ENCODE results near the gene VDR.

The VDR gene

DNA sequence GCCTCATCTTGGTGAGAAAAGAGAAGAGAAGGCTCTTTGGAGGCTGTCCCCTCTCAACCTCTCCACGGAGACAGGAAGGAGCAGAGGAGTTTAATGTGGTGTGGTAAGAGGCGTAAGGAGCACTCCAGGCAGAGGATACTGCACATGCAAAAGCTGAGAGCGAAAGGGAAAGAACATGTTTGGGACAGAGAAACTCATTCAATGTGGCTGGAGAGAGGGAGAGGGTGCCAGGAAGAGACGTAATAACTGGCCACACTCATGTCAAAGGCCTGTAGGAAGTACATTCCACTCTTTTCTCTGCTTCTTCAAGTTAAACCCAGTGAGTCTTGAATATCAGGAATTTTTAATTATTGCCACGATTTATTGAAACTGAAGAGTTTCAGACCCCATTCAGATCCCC lies 12.0 kb downstream of the VDR start:
- DNase-seq (ENCODE audit: low spot score), result no peak

GRCh38 chr12:47891356-47891755 lies 13.4 kb downstream of the VDR start:
- DNase-seq (ENCODE audit: low spot score), result no peak

DNA sequence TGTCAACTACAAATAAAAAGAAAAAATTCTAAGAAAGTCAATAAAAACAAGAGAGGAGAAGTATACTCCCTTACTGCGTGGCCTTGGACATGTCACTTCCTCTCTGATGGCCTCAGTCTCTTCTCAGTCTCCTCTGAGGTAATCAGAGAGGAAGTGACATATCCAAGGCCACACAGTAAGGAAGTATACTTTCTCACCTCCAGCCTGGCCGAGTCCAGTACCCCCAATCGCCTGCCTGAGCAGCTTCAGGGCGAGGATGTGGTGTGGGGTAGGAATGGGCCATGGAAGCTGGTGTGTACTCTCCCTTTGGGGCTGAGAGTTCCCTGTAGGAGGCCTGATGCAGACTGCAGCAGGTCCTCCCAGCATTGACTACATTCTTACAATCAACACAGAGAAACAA lies 15.8 kb downstream of the VDR start:
- DNase-seq (ENCODE audit: low spot score), result no peak

DNA sequence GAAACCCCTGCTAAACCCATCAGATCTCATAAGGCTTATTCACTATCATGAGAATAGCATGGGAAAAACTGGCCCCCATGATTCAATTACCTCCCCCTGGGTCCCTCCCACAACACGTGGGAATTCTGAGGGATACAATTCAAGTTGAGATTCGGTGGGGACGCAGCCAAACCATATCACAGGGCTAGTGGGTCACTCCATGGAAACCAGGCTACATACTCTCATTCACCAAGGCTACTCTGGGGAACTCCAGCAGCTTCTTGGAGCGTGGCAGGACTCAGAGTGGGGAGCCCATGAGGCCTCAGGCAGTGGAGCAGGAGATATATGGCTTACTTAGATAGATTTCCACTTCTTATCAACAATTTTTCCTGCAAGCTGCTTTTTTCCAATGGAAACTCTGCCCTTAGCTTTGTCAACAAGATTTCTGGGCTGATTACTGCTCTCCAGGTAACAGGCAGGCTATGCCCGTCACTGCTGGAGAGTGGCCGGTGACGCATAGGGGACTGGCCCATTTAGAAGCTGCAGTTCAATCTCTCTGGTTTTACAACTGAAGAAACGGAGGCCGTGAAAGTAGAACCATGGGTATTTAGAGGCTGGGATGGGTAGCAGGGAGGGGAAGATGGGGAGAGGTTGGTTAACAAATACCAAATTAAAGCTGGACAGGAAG lies 16.5 kb downstream of the VDR start:
- no peak for DNase-seq (ENCODE audit: low spot score)

GRCh38 chr12:47887529-47887928 lies 17.3 kb downstream of the VDR start:
- no peak for DNase-seq (ENCODE audit: low spot score)

DNA sequence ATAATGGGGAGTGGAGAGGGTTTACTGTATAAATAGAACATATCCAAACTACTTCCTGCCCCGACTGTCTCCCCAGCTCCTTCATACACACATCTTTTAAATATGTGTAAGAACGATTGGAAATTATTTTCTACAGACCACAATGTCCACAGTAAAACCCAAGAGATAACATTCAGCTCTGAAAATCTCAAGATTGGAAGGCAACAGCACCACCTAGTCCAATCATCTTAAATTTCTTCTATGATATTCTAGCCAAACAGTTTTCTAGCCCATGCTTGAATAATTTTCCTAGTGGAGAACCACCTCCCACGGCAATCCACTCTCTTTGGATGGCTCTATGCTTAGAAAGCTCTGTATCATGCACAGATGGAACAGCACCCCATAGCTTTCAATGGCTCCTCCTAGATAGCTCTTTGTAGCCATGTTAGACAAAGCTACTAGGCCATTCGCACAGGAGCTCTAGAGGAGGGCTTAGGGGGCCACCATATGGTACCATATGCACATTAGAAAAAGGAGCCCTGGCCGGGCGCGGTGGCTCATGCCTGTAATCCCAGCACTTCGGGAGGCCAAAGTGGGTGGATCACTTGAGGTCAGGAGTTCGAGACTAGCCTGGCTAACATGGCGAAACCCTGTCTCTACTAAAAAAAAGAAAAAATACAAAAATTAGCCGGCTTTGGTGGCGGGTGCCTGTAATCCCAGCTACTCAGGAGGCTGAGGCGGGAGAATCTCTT lies 18.1 kb downstream of the VDR start:
- DNase-seq (ENCODE audit: low spot score), result no peak

GRCh38 chr12:47885566-47885965 lies 19.2 kb downstream of the VDR start:
- DNase-seq (ENCODE audit: low spot score), result no peak

DNA sequence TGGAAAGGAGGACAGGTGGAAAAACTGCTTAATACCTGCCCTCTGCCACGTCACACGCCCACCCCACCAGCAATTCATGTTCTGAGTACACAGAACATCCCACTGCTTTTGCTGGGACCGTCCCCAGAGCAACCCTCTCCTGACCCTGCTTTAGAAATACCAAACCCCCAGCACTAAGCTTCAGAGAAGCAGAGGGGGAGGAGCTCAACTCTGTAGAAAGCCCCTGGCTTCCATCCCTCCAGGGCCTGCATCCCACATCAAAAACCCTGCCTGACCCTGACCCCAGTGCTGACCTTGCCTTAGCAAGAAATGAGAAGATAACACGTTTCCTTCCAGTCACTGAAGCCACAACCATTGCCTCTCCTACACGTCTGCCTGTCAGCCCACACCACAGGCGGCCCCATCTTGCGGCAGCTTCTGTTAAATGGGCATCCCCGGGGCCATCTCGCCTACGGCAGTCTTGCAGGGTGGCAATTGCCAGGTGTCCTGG lies 19.7 kb downstream of the VDR start:
- no peak for DNase-seq (ENCODE audit: low spot score)

DNA sequence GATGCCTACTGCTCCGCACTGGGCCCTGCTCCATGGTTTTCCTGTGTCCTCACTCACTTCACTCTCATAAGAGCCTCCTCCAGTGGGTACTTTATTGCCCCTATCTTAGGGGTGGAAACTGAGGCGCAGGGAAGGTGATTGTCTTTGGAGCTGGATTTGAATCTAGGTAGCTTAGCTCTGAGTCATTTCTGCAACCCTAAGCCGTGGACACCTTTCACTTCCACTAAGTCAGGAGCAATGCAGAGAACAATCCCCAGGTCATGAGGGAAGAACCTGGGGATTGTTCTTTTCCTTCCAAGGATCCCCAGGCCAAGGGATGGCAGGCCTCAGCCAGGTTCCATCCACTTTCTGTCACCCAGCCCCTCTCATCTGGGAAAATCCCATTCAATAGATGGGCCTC lies 20.3 kb downstream of the VDR start:
- DNase-seq (ENCODE audit: low spot score), result no peak

GRCh38 chr12:47883663-47884195 lies 21.1 kb downstream of the VDR start:
- no peak for DNase-seq (ENCODE audit: low spot score)

- no peak for DNase-seq (ENCODE audit: low spot score)
Measured at GRCh38 chr12:47882781-47883546, 21.8 kb downstream of the VDR start.

- DNase-seq (ENCODE audit: low spot score), result no peak
Measured at GRCh38 chr12:47881826-47882427, 22.9 kb downstream of the VDR start.

DNA sequence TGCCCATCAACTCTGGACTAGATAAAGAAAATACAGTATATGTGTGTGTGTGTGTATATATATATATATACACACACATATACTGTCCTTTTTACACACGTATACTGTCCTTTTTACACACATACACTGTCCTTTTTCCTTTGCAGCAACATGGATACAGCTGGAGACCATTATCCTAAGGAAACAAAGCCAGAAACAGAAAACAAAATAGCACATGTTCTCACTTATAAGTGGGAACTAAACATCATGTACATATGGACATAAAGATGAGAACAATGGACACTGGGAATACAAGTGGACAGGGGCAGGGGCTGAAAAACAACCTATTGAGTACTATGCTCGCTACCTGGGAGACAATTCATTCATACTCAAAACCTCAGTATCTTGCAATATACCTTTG lies 23.7 kb downstream of the VDR start:
- no peak for DNase-seq (ENCODE audit: low spot score)

- DNase-seq (ENCODE audit: low spot score), result no peak
Measured at GRCh38 chr12:47878918-47879481, 25.8 kb downstream of the VDR start.

DNA sequence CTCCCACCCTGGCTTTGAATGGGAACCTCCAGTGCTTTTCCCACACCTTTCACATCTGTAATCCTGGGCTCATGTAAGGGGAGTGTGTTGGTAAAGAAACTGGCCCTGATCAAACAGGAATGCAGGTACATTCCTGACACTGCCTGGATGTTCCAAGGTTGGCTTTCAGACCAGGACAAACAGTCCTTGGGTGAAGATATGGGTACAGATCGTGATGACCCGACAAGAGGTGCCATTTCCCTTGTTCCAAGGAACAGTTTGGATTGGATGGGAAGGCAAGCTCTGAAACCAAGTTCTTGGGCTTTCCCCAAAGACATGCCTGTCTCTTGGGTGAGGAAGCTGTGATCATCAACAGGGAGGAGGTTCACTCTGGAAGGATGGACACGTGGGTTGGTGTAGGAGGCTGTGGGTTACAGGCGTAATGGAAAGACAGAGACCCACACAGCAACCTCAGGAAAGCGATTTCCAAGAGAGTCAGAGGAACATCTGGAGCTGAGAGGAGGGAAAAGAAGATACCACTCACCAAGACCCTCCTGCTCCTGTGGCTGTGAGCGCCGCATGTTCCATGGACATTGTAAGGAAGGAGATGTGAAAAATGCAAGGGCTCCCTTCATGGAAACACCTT lies 26.4 kb downstream of the VDR start:
- no peak for DNase-seq (ENCODE audit: low spot score)

DNA sequence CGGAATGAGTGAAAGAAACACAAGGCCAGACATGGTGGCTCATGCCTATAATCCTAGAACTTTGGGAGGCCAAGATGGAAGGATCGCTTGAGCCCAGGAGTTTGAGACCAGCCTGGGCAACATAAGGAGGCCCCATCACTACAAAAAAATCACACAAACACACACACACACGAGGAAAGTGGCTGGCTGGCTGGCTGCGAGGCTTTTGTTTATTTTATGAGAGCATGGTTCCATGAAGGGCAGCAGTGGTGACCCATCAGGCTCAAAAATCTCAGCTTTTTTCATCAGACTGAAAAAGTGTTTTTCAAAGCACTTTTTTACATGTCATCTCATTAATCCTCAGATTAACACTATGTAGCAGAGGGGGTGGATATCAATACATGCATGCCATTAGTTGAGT lies 27.7 kb downstream of the VDR start:
- DNase-seq (ENCODE audit: low spot score), result no peak

GRCh38 chr12:47876440-47876960 lies 28.3 kb downstream of the VDR start:
- no peak for DNase-seq (ENCODE audit: low spot score)

- no peak for DNase-seq (ENCODE audit: low spot score)
Measured at GRCh38 chr12:47875746-47876439, 28.9 kb downstream of the VDR start.

DNA sequence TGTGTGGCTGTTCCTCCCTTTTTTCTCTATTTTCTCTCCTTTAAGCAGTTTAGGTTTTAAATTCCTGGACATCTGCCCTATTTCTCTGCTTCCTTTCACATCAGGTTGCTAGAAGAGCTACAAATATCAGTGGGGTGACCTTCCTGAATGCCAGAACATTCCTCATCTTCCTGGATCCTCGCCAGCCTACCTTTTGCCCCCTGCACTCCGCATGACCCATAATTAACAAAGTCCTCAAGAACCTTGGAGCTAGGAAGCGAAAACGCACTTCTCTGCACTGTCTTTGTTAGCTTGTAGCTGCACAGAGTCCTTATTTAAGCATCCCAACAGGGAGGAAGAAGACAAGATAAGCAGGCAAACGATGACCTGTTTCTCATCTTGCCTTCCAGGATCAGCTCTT lies 30.5 kb downstream of the VDR start:
- DNase-seq (ENCODE audit: low spot score), result no peak

- no peak for DNase-seq (ENCODE audit: low spot score)
Measured at GRCh38 chr12:47870175-47870781, 34.5 kb downstream of the VDR start.

Data from LoVo (cell line).